D721Med (cell line): ENCODE measurements around the gene OR13A1.
"Not testable (repeated sequence)": the region's sequence is repeated elsewhere in the genome, so short reads cannot be mapped to it uniquely, and the experiment has no call there.

Source experiments
- DNase-seq: peaks from one replicate; pipeline ENCODE4 v3.0.0; 2011; ENCODE audit warnings: low spot score; ENCODE audit not compliant: insufficient read length
- FAIRE-seq: peaks from 2 replicates; lab custom pipeline; 2011; peaks lifted over from hg19 to GRCh38; lab: Jason Lieb, UNC
- CTCF ChIP-seq: IDR thresholded peaks from 2 replicates; pipeline ENCODE4 v1.5.1; 2012; ENCODE audit warnings: mild to moderate bottlenecking, control low read depth; ENCODE audit not compliant: insufficient read depth; ENCODE audit errors: missing control alignments

Gene OR13A1

DNA sequence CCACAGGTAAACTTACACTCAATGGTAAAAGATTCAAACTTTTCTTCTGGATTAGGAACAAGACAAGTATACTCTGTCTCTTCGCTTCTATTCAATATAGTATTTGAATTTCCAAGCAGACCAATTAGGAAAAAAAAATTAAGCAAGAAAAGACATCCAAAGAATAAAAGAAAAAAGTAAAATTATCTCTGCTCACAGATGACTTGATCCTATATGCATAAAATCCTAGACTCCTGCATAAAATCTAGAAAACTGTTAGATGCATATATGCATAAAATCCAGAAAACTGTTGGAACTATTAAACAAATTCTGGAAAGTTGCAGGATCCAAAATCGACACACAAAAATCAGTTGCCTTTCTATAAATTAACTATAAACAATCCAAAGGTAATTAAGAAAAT, at the start of gene OR13A1:
Gene OR13A1 (minus strand): TSS at position 101 of the 400 bp plus-strand sequence. CDS start 11,186 bp downstream, outside the sequence.
- FAIRE-seq (no peak), DNase-seq (no peak)
- no peak for TF ChIP-seq CTCF

- FAIRE-seq, DNase-seq: not testable (repeated sequence)
These were observed 46.8 kb upstream of the OR13A1 start for GRCh38 chr10:45361983-45362799.

- not testable (repeated sequence) for FAIRE-seq, DNase-seq
These were observed 43.6 kb upstream of the OR13A1 start for GRCh38 chr10:45358961-45359360.

DNA sequence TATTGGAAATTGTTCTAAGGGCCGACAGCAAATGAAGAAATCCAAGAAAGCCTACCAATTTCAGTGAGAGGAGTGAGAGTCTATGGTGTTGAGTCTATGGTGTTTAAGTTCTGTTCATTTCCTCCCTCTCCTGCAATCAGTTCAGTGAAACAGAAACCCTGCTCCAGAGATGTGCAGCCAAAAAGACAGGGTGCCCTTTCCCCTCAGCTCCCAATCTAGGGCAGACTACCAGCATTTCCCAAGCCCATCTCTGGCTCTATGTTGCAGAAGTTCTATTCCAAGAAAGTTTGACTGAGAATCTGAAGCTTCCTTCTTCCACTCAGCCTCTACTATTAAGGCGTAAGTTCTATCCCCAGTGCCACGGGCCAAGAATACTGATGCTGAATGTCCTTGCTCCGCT, 40.1 kb upstream of the OR13A1 start:
- DNase-seq = no peak
- no peak for FAIRE-seq
- TF ChIP-seq CTCF = no peak

DNA sequence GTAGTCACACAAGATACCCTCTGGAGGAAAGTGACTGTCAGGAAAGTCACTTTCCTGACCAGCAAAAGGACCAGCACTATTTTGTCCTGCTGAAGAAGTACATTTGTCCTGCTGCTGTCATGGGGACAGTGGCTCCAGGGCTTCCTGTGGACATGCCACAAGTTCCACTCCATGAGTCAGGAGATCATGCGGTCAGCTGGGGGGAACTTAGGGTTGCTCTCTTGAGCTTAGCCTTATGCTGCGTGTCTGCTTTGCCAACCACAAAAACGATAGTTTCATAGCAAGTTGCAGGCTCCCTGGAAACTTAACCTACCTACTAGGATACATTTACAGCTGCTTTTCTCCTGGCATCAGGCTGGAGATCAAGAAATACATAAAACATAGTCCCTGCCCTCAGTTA, 38.9 kb upstream of the OR13A1 start:
- DNase-seq = no peak
- FAIRE-seq = no peak
- TF ChIP-seq CTCF = no peak

- no peak for FAIRE-seq
- TF ChIP-seq CTCF = no peak
- DNase-seq = no peak
These were observed 37.8 kb upstream of the OR13A1 start for GRCh38 chr10:45353186-45353585.

GRCh38 chr10:45348196-45348765, 32.9 kb upstream of the OR13A1 start:
- DNase-seq, FAIRE-seq: not testable (repeated sequence)

DNA sequence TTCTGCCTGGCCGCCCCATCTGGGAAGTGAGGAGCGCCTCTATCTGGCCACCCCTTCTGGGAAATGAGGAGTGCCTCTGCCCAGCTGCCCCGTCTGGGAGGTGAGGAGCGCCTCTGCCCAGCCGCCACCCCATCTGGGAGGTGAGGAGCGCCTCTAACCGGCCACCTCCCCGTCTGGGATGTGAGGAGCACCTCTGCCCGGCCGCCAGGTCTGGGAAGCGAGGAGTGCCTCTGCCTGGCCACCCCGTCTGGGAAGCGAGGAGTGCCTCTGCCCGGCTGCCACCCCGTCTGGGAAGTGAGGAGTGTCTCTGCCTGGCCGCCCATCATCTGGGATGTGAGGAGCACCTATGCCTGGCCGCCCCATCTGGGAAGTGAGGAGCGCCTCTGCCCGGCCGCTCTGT, 32.1 kb upstream of the OR13A1 start:
- DNase-seq, FAIRE-seq: not testable (repeated sequence)

- not testable (repeated sequence) for FAIRE-seq, DNase-seq
These were observed 31.4 kb upstream of the OR13A1 start for GRCh38 chr10:45346652-45347335.

DNA sequence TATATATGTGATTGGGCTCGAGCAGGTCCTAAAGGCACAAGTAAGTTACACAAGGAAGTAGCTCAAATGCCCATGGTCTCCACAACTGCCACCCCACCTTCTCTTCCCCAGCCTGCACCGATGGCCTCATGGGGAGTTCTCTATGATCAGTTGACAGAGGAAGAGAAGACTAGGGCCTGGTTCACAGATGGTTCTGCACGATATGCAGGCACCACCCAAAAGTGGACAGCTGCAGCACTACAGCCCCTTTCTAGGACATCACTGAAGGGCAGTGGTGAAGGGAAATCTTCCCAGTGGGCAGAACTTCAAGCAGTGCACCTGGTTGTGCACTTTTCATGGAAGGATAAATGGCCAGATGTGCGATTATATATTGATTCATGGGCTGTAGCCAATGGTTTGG, 25.0 kb upstream of the OR13A1 start:
- not testable (repeated sequence) for DNase-seq, FAIRE-seq
